ENCODE measurements around the gene BAK1. TPM values are rescaled to one million over a fixed set of nuclear protein-coding genes. Genes with fewer than 3 reads are reported as not detected.

Gene BAK1
- total and polyA plus RNA-seq, 2 experiments from 2014 or later: 18.8 to 30.7 TPM

- no peak overlapping the region for H2AFZ ChIP-seq
- DNase-seq: no peak
- H3K36me3 ChIP-seq (ENCODE audit: low read depth): no peaks in the 10 kb centered on the region
- H3K4me3 ChIP-seq: no peak overlapping the region
- H3K9me3 ChIP-seq (ENCODE audit: low read depth): no peaks in the 10 kb centered on the region
- no peaks in the 10 kb centered on the region for H3K79me2 ChIP-seq (ENCODE audit: insufficient read depth)
- no peaks in the 10 kb centered on the region for H3F3A ChIP-seq (ENCODE audit: insufficient read depth)
- no peaks in the 10 kb centered on the region for H3K9me2 ChIP-seq (ENCODE audit: insufficient read depth)
- H3K9ac ChIP-seq: no peak overlapping the region
- no peak overlapping the region for H3K4me2 ChIP-seq (ENCODE audit: unreplicated experiment)
- H4K20me1 ChIP-seq (ENCODE audit: insufficient read depth): no peaks in the 10 kb centered on the region
- H3K27me3 ChIP-seq (replicated peaks; ENCODE audit: insufficient read depth): no peaks in the 10 kb centered on the region
- TF ChIP-seq EZH2phosphoT487 (IDR thresholded peaks at IDR 0.05; ENCODE audit: insufficient read depth, low read depth): no peak
- no peak for TF ChIP-seq EZH2 (IDR thresholded peaks at IDR 0.05; ENCODE audit: insufficient read depth, poor library complexity, severe bottlenecking)
- in situ Hi-C loops (cut with MboI): loop anchor here (10.0 to 25.0 kb wide), 3 partner anchors 116 to 448 kb away; no protein-coding TSS in a partner anchor
- peaks cover 15% of the 10 kb centered on the region for H3K4me1 ChIP-seq (ENCODE audit: insufficient read depth)
- WGBS, 2 experiments (ENCODE audit: low coverage in 1 of 2, low lambda C conversion rate in 2 of 2, missing lambda C conversion rate in 2 of 2): 85 to 86% methylated on average over 4 of the region's 4 CpGs
- no peak overlapping the region for H3K27ac ChIP-seq
These were observed 8.8 kb upstream of the BAK1 start for GRCh38 chr6:33588894-33589293.

GRCh38 chr6:33587529-33587928, 7.5 kb upstream of the BAK1 start:
- Histone ChIP-seq H3K36me3 (ENCODE audit: low read depth) (no peaks in the 10 kb centered on the region), H3K27ac (no peak overlapping the region), H3K4me2 (ENCODE audit: unreplicated experiment) (no peak overlapping the region), H3K9me2 (ENCODE audit: insufficient read depth) (no peaks in the 10 kb centered on the region), H3K79me2 (ENCODE audit: insufficient read depth) (no peaks in the 10 kb centered on the region), H3F3A (ENCODE audit: insufficient read depth) (no peaks in the 10 kb centered on the region), H3K9ac (no peak overlapping the region), H2AFZ (no peak overlapping the region), H4K20me1 (ENCODE audit: insufficient read depth) (no peaks in the 10 kb centered on the region), H3K4me3 (no peak overlapping the region), H3K9me3 (ENCODE audit: low read depth) (no peaks in the 10 kb centered on the region), H3K4me1 (ENCODE audit: insufficient read depth) (peaks cover 15% of the 10 kb centered on the region), H3K27me3 (replicated peaks; ENCODE audit: insufficient read depth) (no peaks in the 10 kb centered on the region)
- no peak for TF ChIP-seq EZH2phosphoT487 (IDR thresholded peaks at IDR 0.05; ENCODE audit: insufficient read depth, low read depth)
- no peak for TF ChIP-seq EZH2 (IDR thresholded peaks at IDR 0.05; ENCODE audit: insufficient read depth, poor library complexity, severe bottlenecking)
- no peak for DNase-seq
- in situ Hi-C loops (cut with MboI): loop anchor here (10.0 to 25.0 kb wide), 3 partner anchors 117 to 450 kb away; no protein-coding TSS in a partner anchor
- WGBS, 2 experiments (ENCODE audit: low coverage in 1 of 2, low lambda C conversion rate in 2 of 2, missing lambda C conversion rate in 2 of 2): 95 to 96% methylated on average over 8 of the region's 8 CpGs

GRCh38 chr6:33586108-33586640, 6.1 kb upstream of the BAK1 start:
- TF ChIP-seq EZH2phosphoT487 (IDR thresholded peaks at IDR 0.05; ENCODE audit: insufficient read depth, low read depth) (no peak), EZH2 (IDR thresholded peaks at IDR 0.05; ENCODE audit: insufficient read depth, poor library complexity, severe bottlenecking) (no peak)

GRCh38 chr6:33585403-33586107, 5.5 kb upstream of the BAK1 start:
- peak; percentile 76 for DNase-seq
- H3K36me3 ChIP-seq (ENCODE audit: low read depth): no peaks in the 10 kb centered on the region
- H4K20me1 ChIP-seq (ENCODE audit: insufficient read depth): no peaks in the 10 kb centered on the region
- TF ChIP-seq EZH2 (IDR thresholded peaks at IDR 0.05; ENCODE audit: insufficient read depth, poor library complexity, severe bottlenecking) (no peak), EZH2phosphoT487 (IDR thresholded peaks at IDR 0.05; ENCODE audit: insufficient read depth, low read depth) (no peak)
- WGBS, 2 experiments (ENCODE audit: low coverage in 1 of 2, low lambda C conversion rate in 2 of 2, missing lambda C conversion rate in 2 of 2): 9 to 12% methylated on average over 14 of the region's 14 CpGs
- peak overlapping the region; percentile 26; the same call in 1 of the 2 replicates for H3K4me3 ChIP-seq
- no peak overlapping the region for H3K4me2 ChIP-seq (ENCODE audit: unreplicated experiment)
- in situ Hi-C loops (cut with MboI): loop anchor here (10.0 to 25.0 kb wide), 3 partner anchors 119 to 452 kb away; no protein-coding TSS in a partner anchor
- peaks cover 4% of the 10 kb centered on the region; the same call in 1 of the 2 replicates for H3F3A ChIP-seq (ENCODE audit: insufficient read depth)
- H3K9me3 ChIP-seq (ENCODE audit: low read depth): no peaks in the 10 kb centered on the region
- peaks cover 9% of the 10 kb centered on the region for H3K4me1 ChIP-seq (ENCODE audit: insufficient read depth)
- peak overlapping the region; percentile 78 for H2AFZ ChIP-seq
- no peak overlapping the region for H3K9ac ChIP-seq
- no peaks in the 10 kb centered on the region for H3K27me3 ChIP-seq (replicated peaks; ENCODE audit: insufficient read depth)
- H3K79me2 ChIP-seq (ENCODE audit: insufficient read depth): no peaks in the 10 kb centered on the region
- no peaks in the 10 kb centered on the region for H3K9me2 ChIP-seq (ENCODE audit: insufficient read depth)
- H3K27ac ChIP-seq: no peak overlapping the region

More at GRCh38 chr6:33586108-33586640, 6.1 kb upstream of the BAK1 start:
- Histone ChIP-seq H3K27me3 (replicated peaks; ENCODE audit: insufficient read depth) (no peaks in the 10 kb centered on the region), H2AFZ (peak overlapping the region; percentile 78), H3K9ac (no peak overlapping the region), H3K36me3 (ENCODE audit: low read depth) (no peaks in the 10 kb centered on the region), H3K9me3 (ENCODE audit: low read depth) (no peaks in the 10 kb centered on the region), H4K20me1 (ENCODE audit: insufficient read depth) (no peaks in the 10 kb centered on the region), H3K4me1 (ENCODE audit: insufficient read depth) (peaks cover 15% of the 10 kb centered on the region), H3K9me2 (ENCODE audit: insufficient read depth) (no peaks in the 10 kb centered on the region), H3F3A (ENCODE audit: insufficient read depth) (no peaks in the 10 kb centered on the region), H3K27ac (no peak overlapping the region), H3K79me2 (ENCODE audit: insufficient read depth) (no peaks in the 10 kb centered on the region), H3K4me2 (ENCODE audit: unreplicated experiment) (no peak overlapping the region), H3K4me3 (no peak overlapping the region)
- DNase-seq: no peak
- in situ Hi-C loops (cut with MboI): loop anchor here (10.0 to 25.0 kb wide), 3 partner anchors 119 to 451 kb away; no protein-coding TSS in a partner anchor
- 72 to 78% methylated on average over 9 of the region's 9 CpGs for WGBS, 2 experiments (ENCODE audit: low coverage in 1 of 2, low lambda C conversion rate in 2 of 2, missing lambda C conversion rate in 2 of 2)

Data from GM23248 (cell line).